Common myeloid progenitor, CD34-positive (primary cell): ENCODE results near the gene SLC25A41.

Experiments used
- CTCF ChIA-PET: fragments of 350-600 bp; sonication (Branson Sonifier 250); formaldehyde crosslinking; loops from one replicate; lab custom pipeline; 2021; ENCODE audit warnings: antibody characterized with exemption; lab: Charles Lee
- POLR2A ChIA-PET: fragments of 350-600 bp; sonication (Branson Sonifier 250); formaldehyde crosslinking; loops from one replicate; lab custom pipeline; 2021; ENCODE audit warnings: antibody characterized with exemption; lab: Charles Lee
- DNase-seq, 3 donors: peaks; one replicate each; pipeline versions ENCODE4 v3.0.0 to v3.0.0-alpha.2; 2013
- H3K27ac ChIP-seq, 2 experiments: 1 replicate in 1 of 2; 2 replicates in 1 of 2; pipeline ENCODE4 v1.7.0; 2013; ENCODE audit warnings: inconsistent platforms in 2 of 2, low read length in 2 of 2, mild to moderate bottlenecking in 2 of 2, low read depth in 1 of 2, moderate library complexity in 1 of 2; ENCODE audit not compliant: severe bottlenecking in 2 of 2, insufficient read depth in 1 of 2, poor library complexity in 1 of 2
- H3K27me3 ChIP-seq, 5 experiments: replicated peaks in 2 of 5; 1 replicate in 3 of 5; 2 replicates in 2 of 5; pipeline versions ENCODE4 v1.6.1 to v1.7.0; 2013; ENCODE audit warnings: low read length in 4 of 5, mild to moderate bottlenecking in 2 of 5, moderate library complexity in 2 of 5, inconsistent platforms in 1 of 5; ENCODE audit not compliant: insufficient read depth in 5 of 5, control insufficient read depth in 4 of 5
- H3K36me3 ChIP-seq, 4 experiments: 1 replicate in 2 of 4; 2 replicates in 2 of 4; pipeline versions ENCODE4 v1.6.1 to v1.7.0; 2013; ENCODE audit warnings: low read length in 3 of 4, control low read depth in 1 of 4, mild to moderate bottlenecking in 1 of 4; ENCODE audit not compliant: control insufficient read depth in 4 of 4, insufficient read depth in 4 of 4
- H3K4me1 ChIP-seq, 4 experiments: 1 replicate in 3 of 4; 2 replicates in 1 of 4; pipeline versions ENCODE4 v1.6.1 to v1.7.1; 2013; ENCODE audit warnings: low read length in 3 of 4, mild to moderate bottlenecking in 3 of 4, control low read depth in 1 of 4, inconsistent platforms in 1 of 4, moderate library complexity in 1 of 4; ENCODE audit not compliant: control insufficient read depth in 4 of 4, insufficient read depth in 4 of 4; ENCODE audit errors: control extremely low read depth in 1 of 4
- H3K4me3 ChIP-seq, 7 experiments: 1 replicate in 4 of 7; 2 replicates in 3 of 7; pipeline versions ENCODE4 v1.5.1 to v1.7.0; 2013; ENCODE audit warnings: mild to moderate bottlenecking in 7 of 7, low read length in 6 of 7, moderate library complexity in 6 of 7, inconsistent platforms in 2 of 7, low read depth in 2 of 7, control low read depth in 1 of 7; ENCODE audit not compliant: insufficient read depth in 4 of 7, control insufficient read depth in 1 of 7; ENCODE audit errors: extremely low read depth in 1 of 7
- H3K9me3 ChIP-seq, 5 experiments: 1 replicate in 4 of 5; 2 replicates in 1 of 5; pipeline versions ENCODE4 v1.6.1 to v1.7.1; 2013; ENCODE audit warnings: low read length in 4 of 5, mild to moderate bottlenecking in 2 of 5, inconsistent platforms in 1 of 5, low read depth in 1 of 5, moderate library complexity in 1 of 5; ENCODE audit not compliant: control insufficient read depth in 4 of 5, insufficient read depth in 2 of 5; ENCODE audit errors: control extremely low read depth in 1 of 5
- WGBS: methylation state at CpG from one replicate; pipeline ENCODE4 v1.1.5; 2013; ENCODE audit not compliant: insufficient coverage; 5-methylcytosine and 5-hydroxymethylcytosine counted together

The SLC25A41 gene

DNA sequence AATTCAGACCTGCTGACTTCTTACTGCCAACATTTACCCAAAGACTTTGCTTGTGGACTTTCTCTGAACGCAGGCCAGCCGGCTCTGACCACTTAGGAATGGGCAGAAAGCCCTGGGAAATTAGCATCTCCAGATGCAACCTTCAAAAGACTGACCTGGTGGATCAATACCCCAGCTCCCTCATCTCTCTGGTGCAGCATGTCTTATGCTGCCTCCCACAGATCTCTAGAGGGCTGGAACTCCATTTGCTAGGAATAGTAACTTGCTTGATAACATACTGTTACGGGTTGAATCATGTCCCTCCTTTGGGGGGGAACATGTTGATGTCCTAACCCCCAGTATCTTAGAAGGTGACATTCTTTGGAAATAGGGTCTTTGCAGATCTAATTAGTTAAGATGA lies 12.9 kb upstream of the SLC25A41 start:
- no peaks in the 10 kb centered on the region for H3K4me1 ChIP-seq
- WGBS = 100% methylated on average over 3 of the region's 3 CpGs
- H3K27me3 ChIP-seq = no peaks in the 10 kb centered on the region
- no peak overlapping the region for H3K4me3 ChIP-seq
- ChIA-PET POLR2A (no interaction called here), CTCF (no interaction called here)
- no peak for DNase-seq
- H3K27ac ChIP-seq = no peak overlapping the region
- peaks cover 0 to 6% (median 0%) of the 10 kb centered on the region in 5 experiments for H3K9me3 ChIP-seq
- H3K36me3 ChIP-seq = peaks cover 0 to 4% (median 0%) of the 10 kb centered on the region in 4 experiments

DNA sequence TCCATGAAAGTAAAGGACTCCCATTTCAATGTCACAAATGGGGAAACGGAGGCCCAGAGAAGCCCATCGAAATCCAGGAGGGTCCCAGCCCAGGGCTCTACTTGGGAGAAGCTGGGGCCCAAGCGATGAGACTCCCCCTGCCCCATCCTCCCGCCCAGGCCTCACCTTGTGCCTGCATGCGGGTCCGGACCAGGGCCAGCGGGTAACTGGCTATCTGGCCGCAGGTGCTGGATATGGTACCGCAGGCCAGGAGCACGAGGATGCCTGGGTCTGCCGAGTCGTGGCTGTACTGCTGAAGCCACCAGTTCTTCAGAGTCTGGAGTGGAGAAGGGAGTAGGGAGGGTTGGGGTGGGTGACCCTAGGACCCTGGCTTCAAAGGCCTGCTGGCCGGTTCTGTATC lies 10.4 kb upstream of the SLC25A41 start:
- H3K4me1 ChIP-seq = no peaks in the 10 kb centered on the region
- ChIA-PET POLR2A (no interaction called here), CTCF (no interaction called here)
- H3K27ac ChIP-seq = no peak overlapping the region
- H3K36me3 ChIP-seq = peaks cover 0 to 4% (median 0%) of the 10 kb centered on the region in 4 experiments
- 98% methylated on average over 5 of the region's 13 CpGs for WGBS
- H3K9me3 ChIP-seq = peaks cover 0 to 6% (median 0%) of the 10 kb centered on the region in 5 experiments
- no peak for DNase-seq
- H3K4me3 ChIP-seq = no peak overlapping the region
- no peaks in the 10 kb centered on the region for H3K27me3 ChIP-seq

DNA sequence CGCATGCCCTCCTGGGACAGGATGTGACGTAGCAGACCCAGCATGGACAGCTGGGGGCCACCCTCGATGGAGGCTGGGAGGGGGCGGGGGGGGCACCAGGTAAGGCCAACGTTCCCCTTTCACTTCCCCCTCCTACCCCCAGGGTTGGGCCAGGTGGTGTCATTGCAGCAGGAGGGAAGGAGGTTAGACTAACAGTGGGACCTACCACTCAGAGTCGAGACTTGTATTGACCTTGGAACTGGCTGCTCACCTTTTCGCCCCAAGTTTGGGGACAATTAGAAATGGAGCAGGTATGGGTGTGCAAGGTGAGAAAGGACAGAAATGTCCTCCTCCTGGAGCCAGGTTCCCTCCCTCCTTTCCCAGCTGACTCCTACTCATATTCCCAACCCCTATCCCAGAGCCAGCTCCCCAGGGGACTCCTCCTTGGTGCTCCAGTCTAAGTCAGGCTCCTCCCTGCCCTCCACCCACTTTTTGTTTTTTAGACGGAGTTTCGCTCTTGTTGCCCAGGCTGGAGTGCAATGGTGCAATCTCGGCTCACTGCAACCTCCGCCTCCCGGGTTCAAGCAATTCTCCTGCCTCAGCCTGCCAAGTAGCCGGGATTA lies 8.6 kb upstream of the SLC25A41 start:
- Histone ChIP-seq H3K36me3 (peaks cover 0 to 4% (median 0%) of the 10 kb centered on the region in 4 experiments), H3K4me1 (no peaks in the 10 kb centered on the region), H3K4me3 (no peak overlapping the region), H3K27ac (no peak overlapping the region), H3K27me3 (peaks cover 0 to 2% (median 0%) of the 10 kb centered on the region in 5 experiments), H3K9me3 (peaks cover 0 to 6% (median 0%) of the 10 kb centered on the region in 5 experiments)
- POLR2A ChIA-PET = no interaction called here
- DNase-seq = no peak
- CTCF ChIA-PET = no interaction called here
- WGBS = 95% methylated on average over 3 of the region's 13 CpGs

DNA sequence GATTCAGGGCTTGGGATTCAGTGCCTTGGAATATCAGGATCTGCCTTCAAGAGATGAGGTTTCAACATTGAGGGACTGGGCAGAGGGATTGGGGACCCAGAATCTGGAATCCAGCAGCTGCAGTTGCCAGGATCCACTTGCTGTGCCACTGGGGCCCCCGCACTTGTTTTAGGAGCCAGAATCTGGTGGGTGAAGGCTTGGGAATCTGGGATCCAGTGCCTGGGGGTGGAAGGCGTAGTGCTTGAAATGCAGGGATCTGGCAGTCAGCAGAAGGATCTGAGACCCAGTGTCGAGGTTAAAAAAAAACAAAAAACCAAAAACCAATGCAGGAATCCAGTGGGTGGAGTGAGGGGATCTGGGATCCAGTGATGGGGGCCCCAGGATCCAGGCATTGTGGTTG lies 7.3 kb upstream of the SLC25A41 start:
- CTCF ChIA-PET = no interaction called here
- peaks cover 0 to 2% (median 0%) of the 10 kb centered on the region in 5 experiments for H3K27me3 ChIP-seq
- H3K4me3 ChIP-seq = no peak overlapping the region
- POLR2A ChIA-PET = no interaction called here
- H3K9me3 ChIP-seq = no peaks in the 10 kb centered on the region
- 100% methylated on average over 2 of the region's 3 CpGs for WGBS
- H3K36me3 ChIP-seq = no peaks in the 10 kb centered on the region
- no peaks in the 10 kb centered on the region for H3K4me1 ChIP-seq
- no peak overlapping the region for H3K27ac ChIP-seq
- no peak for DNase-seq

DNA sequence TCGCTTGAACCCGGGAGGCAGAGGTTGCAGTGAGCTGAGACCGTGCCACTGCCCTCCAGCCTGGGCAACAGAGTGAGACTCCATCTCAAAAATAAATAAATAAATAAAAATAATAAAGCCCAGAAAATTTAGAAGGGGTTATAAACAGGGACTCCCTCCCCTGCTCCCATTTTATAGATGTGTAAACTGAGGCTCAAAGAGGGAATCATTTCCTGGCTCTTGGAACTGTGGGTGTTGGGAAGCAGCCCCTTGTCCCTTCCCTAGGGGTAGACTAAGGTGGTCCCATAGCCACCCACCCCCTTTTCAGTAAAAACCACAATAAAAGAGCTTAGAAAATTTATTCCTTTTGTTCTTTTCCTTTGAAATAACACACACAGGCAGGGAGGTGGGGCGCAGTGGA lies 6.2 kb upstream of the SLC25A41 start:
- Histone ChIP-seq H3K27ac (no peak overlapping the region), H3K36me3 (no peaks in the 10 kb centered on the region), H3K4me1 (no peaks in the 10 kb centered on the region), H3K9me3 (no peaks in the 10 kb centered on the region), H3K4me3 (no peak overlapping the region), H3K27me3 (peaks cover 0 to 2% (median 0%) of the 10 kb centered on the region in 5 experiments)
- POLR2A ChIA-PET = no interaction called here
- CTCF ChIA-PET = no interaction called here
- DNase-seq = no peak
- no CpG with 5 or more reads among the region's 4 CpGs for WGBS

DNA sequence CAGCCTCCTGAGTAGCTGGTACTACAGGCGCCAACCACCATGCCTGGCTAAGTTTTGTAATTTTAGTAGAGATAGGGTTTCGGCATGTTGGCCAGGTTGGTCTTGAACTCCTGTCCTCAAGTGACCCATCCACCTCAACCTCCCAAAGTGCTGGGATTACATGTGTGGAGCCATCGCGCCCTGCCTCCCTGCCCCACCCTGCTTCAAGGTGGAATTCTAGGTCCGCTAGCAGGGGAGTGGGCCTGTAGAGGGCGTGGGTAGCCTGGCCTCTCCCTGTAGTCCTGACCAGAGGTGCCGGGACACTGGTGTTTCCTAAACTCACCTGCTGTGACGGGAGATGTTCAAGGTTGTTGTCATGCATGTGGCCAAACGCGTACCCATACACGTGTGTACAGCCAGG lies 398 bp downstream of the SLC25A41 start:
- H3K9me3 ChIP-seq = no peaks in the 10 kb centered on the region
- no peak overlapping the region for H3K4me3 ChIP-seq
- no peaks in the 10 kb centered on the region for H3K4me1 ChIP-seq
- no peaks in the 10 kb centered on the region for H3K27me3 ChIP-seq
- CTCF ChIA-PET = no interaction called here
- 100% methylated on average over 3 of the region's 11 CpGs for WGBS
- H3K27ac ChIP-seq = no peak overlapping the region
- POLR2A ChIA-PET = no interaction called here
- no peaks in the 10 kb centered on the region for H3K36me3 ChIP-seq
- DNase-seq = no peak

DNA sequence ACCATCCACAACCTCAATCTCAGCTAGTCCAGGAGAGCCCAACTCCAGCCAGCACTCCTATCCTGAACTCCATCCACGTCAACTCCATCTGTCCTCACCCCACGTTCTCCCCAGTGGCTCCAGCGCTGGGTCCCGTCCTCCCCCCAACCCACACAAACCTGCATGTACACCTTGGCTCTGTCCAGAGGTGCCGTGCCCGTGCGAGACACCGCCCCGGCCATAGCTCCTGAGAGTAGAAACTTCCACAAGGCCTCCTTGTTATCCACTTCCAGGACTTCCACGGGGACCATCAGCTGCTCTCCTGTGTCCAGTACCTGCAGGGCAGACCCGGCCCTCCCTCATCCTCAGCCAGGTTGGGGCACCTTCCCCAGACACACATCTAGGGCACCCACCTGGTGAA lies 1.7 kb downstream of the SLC25A41 start:
- Histone ChIP-seq H3K27me3 (no peaks in the 10 kb centered on the region), H3K27ac (no peak overlapping the region), H3K36me3 (no peaks in the 10 kb centered on the region), H3K9me3 (no peaks in the 10 kb centered on the region), H3K4me3 (no peak overlapping the region), H3K4me1 (no peaks in the 10 kb centered on the region)
- ChIA-PET POLR2A (no interaction called here), CTCF (no interaction called here)
- DNase-seq = no peak
- WGBS = 99% methylated on average over 11 of the region's 11 CpGs
